GM12865 (cell line): ENCODE measurements around the gene CALML5.

Experiments
- DNase-seq: peaks from one replicate; pipeline ENCODE4 v3.0.0; 2010; ENCODE audit warnings: low read depth
- H3K4me3 ChIP-seq: 2 replicates; pipeline ENCODE4 v1.5.1; 2011; ENCODE audit warnings: mild to moderate bottlenecking, low read depth, low read length, control low read depth
- CTCF ChIP-seq: IDR thresholded peaks from 2 replicates; pipeline ENCODE4 v1.5.1; 2011; ENCODE audit warnings: low read length, control low read depth, low read depth, inconsistent platforms; ENCODE audit not compliant: insufficient read depth; ENCODE audit errors: missing control alignments

The CALML5 gene

GRCh38 chr10:5528989-5529701 lies 29.8 kb upstream of the CALML5 start:
- no peak for DNase-seq
- TF ChIP-seq CTCF, result no peak

GRCh38 chr10:5527332-5528200 lies 28.2 kb upstream of the CALML5 start:
- no peak for DNase-seq
- no peak for TF ChIP-seq CTCF
- no peak overlapping the region for H3K4me3 ChIP-seq

More at GRCh38 chr10:5528989-5529701, 29.8 kb upstream of the CALML5 start:
- no peak overlapping the region for H3K4me3 ChIP-seq

- no peak overlapping the region for H3K4me3 ChIP-seq
- no peak for DNase-seq
- no peak for TF ChIP-seq CTCF
Measured at GRCh38 chr10:5526691-5527331, 27.4 kb upstream of the CALML5 start.

- no peak for DNase-seq
- no peak for TF ChIP-seq CTCF
- H3K4me3 ChIP-seq, result no peak overlapping the region
Measured at GRCh38 chr10:5525561-5526341, 26.4 kb upstream of the CALML5 start.

GRCh38 chr10:5524641-5525560 lies 25.5 kb upstream of the CALML5 start, which contains the start of gene CALML3:
TSS of gene CALML3 (plus strand) at chr10:5524961. CDS start at chr10:5525086, 125 bp downstream.
- no peak within 1 kb of the TSS for H3K4me3 ChIP-seq
- no peak for TF ChIP-seq CTCF
- DNase-seq, result no peak
